Measurements from ENCODE around the gene ALDH1L2. TPM values are rescaled to one million over a fixed set of nuclear protein-coding genes. Genes with fewer than 3 reads are reported as not detected.

ALDH1L2 gene
- total and polyA plus RNA-seq, 10 donors, result 0.07 to 10.4 (median 3.2) TPM

DNA sequence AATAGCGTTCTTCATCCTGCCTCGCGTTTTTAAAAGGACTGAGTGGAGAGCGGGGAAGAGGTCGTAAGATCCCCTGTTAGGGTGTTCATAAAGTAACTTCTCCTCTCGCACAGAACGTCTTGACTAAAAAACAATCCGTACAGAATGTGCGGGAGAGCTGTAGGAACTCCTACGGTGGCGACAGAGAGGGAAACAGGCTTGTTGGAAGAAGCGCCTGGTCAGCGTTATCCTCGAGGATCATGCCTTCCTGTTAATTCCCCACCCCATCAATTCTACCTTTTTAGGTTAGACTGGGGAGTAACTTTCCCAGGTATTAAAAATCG, 22.9 kb upstream of the ALDH1L2 start:
- H3K36me3 ChIP-seq, result peaks cover 0 to 13% (median 3%) of the 10 kb centered on the region in 6 donors
- TF ChIP-seq, protein P1, sequence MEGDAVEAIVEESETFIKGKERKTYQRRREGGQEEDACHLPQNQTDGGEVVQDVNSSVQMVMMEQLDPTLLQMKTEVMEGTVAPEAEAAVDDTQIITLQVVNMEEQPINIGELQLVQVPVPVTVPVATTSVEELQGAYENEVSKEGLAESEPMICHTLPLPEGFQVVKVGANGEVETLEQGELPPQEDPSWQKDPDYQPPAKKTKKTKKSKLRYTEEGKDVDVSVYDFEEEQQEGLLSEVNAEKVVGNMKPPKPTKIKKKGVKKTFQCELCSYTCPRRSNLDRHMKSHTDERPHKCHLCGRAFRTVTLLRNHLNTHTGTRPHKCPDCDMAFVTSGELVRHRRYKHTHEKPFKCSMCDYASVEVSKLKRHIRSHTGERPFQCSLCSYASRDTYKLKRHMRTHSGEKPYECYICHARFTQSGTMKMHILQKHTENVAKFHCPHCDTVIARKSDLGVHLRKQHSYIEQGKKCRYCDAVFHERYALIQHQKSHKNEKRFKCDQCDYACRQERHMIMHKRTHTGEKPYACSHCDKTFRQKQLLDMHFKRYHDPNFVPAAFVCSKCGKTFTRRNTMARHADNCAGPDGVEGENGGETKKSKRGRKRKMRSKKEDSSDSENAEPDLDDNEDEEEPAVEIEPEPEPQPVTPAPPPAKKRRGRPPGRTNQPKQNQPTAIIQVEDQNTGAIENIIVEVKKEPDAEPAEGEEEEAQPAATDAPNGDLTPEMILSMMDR (IDR thresholded peaks at IDR 0.05 in 8 of 11, conservative IDR thresholded peaks at IDR 0.05 in 3 of 11), result no peak
- no peak for TF ChIP-seq POLR2A (IDR thresholded peaks at IDR 0.05)
- TF ChIP-seq POLR2AphosphoS5 (IDR thresholded peaks at IDR 0.05), result no peak
- H3K27me3 ChIP-seq (replicated peaks in 1 of 7), result peaks cover 0 to 17% (median 0%) of the 10 kb centered on the region in 7 donors
- H3K4me3 ChIP-seq, result peak overlapping the region; percentile 78 to 97 (median 91)
- no peak for DNase-seq
- intact Hi-C loops (cut with DNase I; ENCODE audit: low total_unique reads), result no loop called here
- H3K4me1 ChIP-seq, result peaks cover 18 to 48% (median 38%) of the 10 kb centered on the region in 6 donors
- 0 to 1% (median 1%) methylated on average over 15 of the region's 15 CpGs for WGBS, 5 donors
- H3K9me3 ChIP-seq, result peaks cover 0 to 4% (median 0%) of the 10 kb centered on the region in 8 donors
- H3K27ac ChIP-seq, result peak overlapping the region; percentile 97 to 99 (median 98)

DNA sequence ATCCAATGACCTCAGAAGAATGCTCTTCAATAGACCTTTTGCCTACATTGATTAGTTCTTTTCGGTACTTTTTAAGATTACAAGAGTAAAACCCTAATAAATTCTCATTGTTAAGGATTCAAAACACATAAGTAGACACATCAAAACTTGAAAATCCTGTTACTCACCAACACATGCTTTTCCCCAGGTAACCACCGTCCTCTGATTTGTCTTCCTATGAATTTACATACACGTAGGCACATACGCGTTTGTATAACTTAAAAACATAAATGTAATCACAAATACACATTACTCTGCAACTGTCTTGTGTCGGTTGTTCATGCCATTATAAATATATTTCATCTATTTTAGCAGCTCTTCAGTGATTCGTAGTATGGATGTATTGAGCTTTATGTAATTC, 22.4 kb upstream of the ALDH1L2 start:
- Histone ChIP-seq H3K4me3 (peak overlapping the region in 6 of 8 donors; percentile 78 to 97 (median 92)), H3K36me3 (peaks cover 0 to 8% (median under 1%) of the 10 kb centered on the region in 6 donors), H3K9me3 (peaks cover 0 to 4% (median 0%) of the 10 kb centered on the region in 8 donors), H3K27me3 (replicated peaks in 1 of 7) (peaks cover 0 to 17% (median 0%) of the 10 kb centered on the region in 7 donors), H3K4me1 (peaks cover 13 to 43% (median 33%) of the 10 kb centered on the region in 6 donors), H3K27ac (peak overlapping the region in 1 of 8 donors; percentile 98)
- intact Hi-C loops (cut with DNase I; ENCODE audit: low total_unique reads), result no loop called here
- no peak for TF ChIP-seq POLR2A (IDR thresholded peaks at IDR 0.05)
- WGBS, 5 donors, result 48 to 52% (median 52%) methylated on average over 7 of the region's 7 CpGs
- DNase-seq, result no peak

DNA sequence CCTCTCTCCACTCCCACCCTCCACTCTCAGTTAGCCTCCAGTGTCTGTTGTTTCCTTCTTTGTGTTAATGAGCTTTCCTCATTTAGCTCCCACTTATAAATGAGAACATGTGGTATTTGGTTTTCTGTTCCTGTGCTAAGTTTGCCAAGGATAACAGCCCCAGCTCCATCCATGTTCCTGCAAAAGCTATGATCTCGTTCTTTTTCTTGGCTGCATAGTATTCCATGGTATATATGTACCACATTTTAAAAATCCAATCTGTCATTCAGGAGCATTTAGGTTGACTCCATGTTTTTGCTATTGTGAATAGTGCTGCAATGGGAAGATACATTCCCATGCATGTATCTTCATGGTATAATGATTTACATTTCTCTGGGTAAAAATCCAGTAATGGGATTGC, 20.5 kb upstream of the ALDH1L2 start:
- no peaks in the 10 kb centered on the region for H3K36me3 ChIP-seq
- peaks cover 0 to 4% (median 0%) of the 10 kb centered on the region in 8 donors for H3K9me3 ChIP-seq
- no peak overlapping the region for H3K27ac ChIP-seq
- TF ChIP-seq POLR2A (IDR thresholded peaks at IDR 0.05) (no peak), POLR2AphosphoS5 (IDR thresholded peaks at IDR 0.05) (no peak)
- TF ChIP-seq, protein P1 (IDR thresholded peaks at IDR 0.05 in 8 of 11, conservative IDR thresholded peaks at IDR 0.05 in 3 of 11), result no peak
- 80 to 98% (median 91%) methylated on average over 1 of the region's 1 CpG for WGBS, 5 donors
- no peak for DNase-seq
- H3K27me3 ChIP-seq (replicated peaks in 1 of 7), result peaks cover 0 to 17% (median 0%) of the 10 kb centered on the region in 7 donors
- peaks cover under 1 to 24% (median 15%) of the 10 kb centered on the region in 6 donors for H3K4me1 ChIP-seq
- no peak overlapping the region for H3K4me3 ChIP-seq
- intact Hi-C loops (cut with DNase I; ENCODE audit: low total_unique reads), result no loop called here

DNA sequence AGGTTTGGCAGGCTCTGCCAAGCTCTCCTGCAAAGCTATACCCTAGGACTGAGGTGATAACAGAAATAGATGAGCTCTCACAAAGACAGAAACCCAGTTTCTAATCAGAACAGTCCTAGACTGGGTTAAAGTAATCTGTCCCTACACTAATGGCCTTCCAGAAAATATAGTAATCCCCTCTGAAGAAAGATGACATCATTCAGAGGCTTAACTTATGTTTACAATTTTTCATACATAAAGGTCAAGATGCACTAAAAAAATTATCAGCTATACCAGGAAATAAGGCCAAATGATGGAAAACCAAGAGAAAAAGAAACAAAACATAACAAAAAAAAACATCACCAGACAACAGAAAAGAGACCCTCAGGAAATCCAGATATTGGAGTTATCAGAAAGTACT, 18.4 kb upstream of the ALDH1L2 start:
- intact Hi-C loops (cut with DNase I; ENCODE audit: low total_unique reads), result no loop called here
- Histone ChIP-seq H3K9me3 (peaks cover 0 to 4% (median 0%) of the 10 kb centered on the region in 8 donors), H3K36me3 (no peaks in the 10 kb centered on the region), H3K27me3 (replicated peaks in 1 of 7) (peaks cover 0 to 17% (median 0%) of the 10 kb centered on the region in 7 donors), H3K4me3 (no peak overlapping the region), H3K4me1 (peaks cover 0 to 10% (median 6%) of the 10 kb centered on the region in 6 donors), H3K27ac (no peak overlapping the region)
- TF ChIP-seq POLR2AphosphoS5 (IDR thresholded peaks at IDR 0.05) (no peak), POLR2A (IDR thresholded peaks at IDR 0.05) (no peak)
- TF ChIP-seq, protein P1 (IDR thresholded peaks at IDR 0.05 in 8 of 11, conservative IDR thresholded peaks at IDR 0.05 in 3 of 11), result no peak
- no peak for DNase-seq

DNA sequence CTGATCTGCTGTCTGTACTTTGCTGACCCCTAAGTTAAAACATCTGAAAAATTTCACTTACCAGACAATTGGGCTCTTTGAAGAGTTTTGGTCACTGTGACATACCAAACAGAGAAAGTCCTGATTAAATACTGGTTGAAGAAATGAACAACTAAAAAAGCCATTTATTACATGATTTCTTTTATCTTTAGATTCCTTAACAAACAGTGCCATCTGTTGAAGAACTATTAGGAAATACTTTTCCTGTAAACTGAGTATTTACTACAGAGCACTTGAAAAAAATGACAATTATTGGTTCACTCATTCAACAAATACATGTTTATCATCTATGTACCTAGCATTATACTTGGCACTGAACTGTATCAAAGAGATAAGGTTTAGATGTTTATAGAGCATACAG, 16.7 kb upstream of the ALDH1L2 start:
- H3K9me3 ChIP-seq, result peaks cover 0 to 18% (median 7%) of the 10 kb centered on the region in 8 donors
- H3K27ac ChIP-seq, result no peak overlapping the region
- intact Hi-C loops (cut with DNase I; ENCODE audit: low total_unique reads), result no loop called here
- peaks cover 0 to 10% (median 0%) of the 10 kb centered on the region in 7 donors for H3K27me3 ChIP-seq (replicated peaks in 1 of 7)
- no peaks in the 10 kb centered on the region for H3K36me3 ChIP-seq
- no peak for DNase-seq
- H3K4me3 ChIP-seq, result no peak overlapping the region
- no peaks in the 10 kb centered on the region for H3K4me1 ChIP-seq
- TF ChIP-seq POLR2AphosphoS5 (IDR thresholded peaks at IDR 0.05) (no peak), POLR2A (IDR thresholded peaks at IDR 0.05) (no peak)
- TF ChIP-seq, protein P1 (IDR thresholded peaks at IDR 0.05 in 8 of 11, conservative IDR thresholded peaks at IDR 0.05 in 3 of 11), result no peak
